NB4 (cell line): ENCODE measurements around the gene NEK7.

ENCODE experiments used
- MYC ChIP-seq: IDR thresholded peaks from 2 replicates; pipeline ENCODE4 v1.6.1; 2011; ENCODE audit warnings: low read depth, low read length
- POLR2A ChIP-seq: IDR thresholded peaks from 2 replicates; pipeline ENCODE4 v1.6.1; 2011; ENCODE audit warnings: mild to moderate bottlenecking; ENCODE audit not compliant: insufficient read length; ENCODE audit errors: extremely low read depth
- TF ChIP-seq, protein P1 (sequence below): IDR thresholded peaks from one replicate; pipeline ENCODE4 v1.5.1; 2012; ENCODE audit warnings: low read depth, low read length

DNA sequence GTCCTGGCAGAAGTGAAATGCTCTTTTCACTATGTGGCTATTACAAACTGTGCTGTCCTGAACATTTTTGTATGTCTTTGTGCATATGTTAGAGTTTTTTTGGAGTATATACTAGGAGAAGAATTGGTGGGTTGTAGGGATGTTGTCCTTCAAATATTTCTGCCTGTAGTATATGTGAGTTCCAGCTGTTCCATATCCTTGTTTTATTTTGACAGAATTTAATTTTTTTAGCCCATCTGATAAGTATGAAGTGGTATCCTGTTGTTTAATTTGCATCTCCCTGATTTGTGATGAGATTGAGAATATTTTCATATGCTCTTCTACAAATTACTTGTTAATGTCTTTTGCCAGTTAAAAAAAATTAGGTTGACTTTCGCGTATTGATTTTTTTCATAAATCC lies 34.3 kb downstream of the NEK7 start:
- no peak for TF ChIP-seq POLR2A
- TF ChIP-seq, protein P1, sequence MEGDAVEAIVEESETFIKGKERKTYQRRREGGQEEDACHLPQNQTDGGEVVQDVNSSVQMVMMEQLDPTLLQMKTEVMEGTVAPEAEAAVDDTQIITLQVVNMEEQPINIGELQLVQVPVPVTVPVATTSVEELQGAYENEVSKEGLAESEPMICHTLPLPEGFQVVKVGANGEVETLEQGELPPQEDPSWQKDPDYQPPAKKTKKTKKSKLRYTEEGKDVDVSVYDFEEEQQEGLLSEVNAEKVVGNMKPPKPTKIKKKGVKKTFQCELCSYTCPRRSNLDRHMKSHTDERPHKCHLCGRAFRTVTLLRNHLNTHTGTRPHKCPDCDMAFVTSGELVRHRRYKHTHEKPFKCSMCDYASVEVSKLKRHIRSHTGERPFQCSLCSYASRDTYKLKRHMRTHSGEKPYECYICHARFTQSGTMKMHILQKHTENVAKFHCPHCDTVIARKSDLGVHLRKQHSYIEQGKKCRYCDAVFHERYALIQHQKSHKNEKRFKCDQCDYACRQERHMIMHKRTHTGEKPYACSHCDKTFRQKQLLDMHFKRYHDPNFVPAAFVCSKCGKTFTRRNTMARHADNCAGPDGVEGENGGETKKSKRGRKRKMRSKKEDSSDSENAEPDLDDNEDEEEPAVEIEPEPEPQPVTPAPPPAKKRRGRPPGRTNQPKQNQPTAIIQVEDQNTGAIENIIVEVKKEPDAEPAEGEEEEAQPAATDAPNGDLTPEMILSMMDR: no peak
- no peak for TF ChIP-seq MYC
